Stimulated activated CD4-positive, alpha-beta T cell treated with anti-CD3 and anti-CD28 coated beads, Interleukin-15, amount 100 ng/mL, for 48 hours (primary cell): ENCODE data around the gene BICD2.
"Not testable (repeated sequence)": the region's sequence is repeated elsewhere in the genome, so short reads cannot be mapped to it uniquely, and the experiment has no call there.

Experiments used
- DNase-seq, 2 donors: peaks; one replicate each; pipeline ENCODE4 v3.0.0-alpha.2; 2020; ENCODE audit warnings: low read depth in 2 of 2

Gene BICD2

GRCh38 chr9:92764381-92764987, at the start of gene BICD2:
Gene BICD2 (minus strand): TSS chr9:92764833. CDS start chr9:92764744, 89 bp downstream.
- DNase-seq = no peak

GRCh38 chr9:92809629-92810326, 45.1 kb upstream of the BICD2 start:
- DNase-seq = not testable (repeated sequence)

- DNase-seq = peak in 1 of 2 donors; percentile 40
These were observed 44.3 kb upstream of the BICD2 start for GRCh38 chr9:92808726-92809451.

GRCh38 chr9:92807757-92808725, 43.4 kb upstream of the BICD2 start:
- no peak for DNase-seq

GRCh38 chr9:92807031-92807756, 42.6 kb upstream of the BICD2 start:
- DNase-seq = no peak

- no peak for DNase-seq
These were observed 40.1 kb upstream of the BICD2 start for GRCh38 chr9:92804727-92805126.

GRCh38 chr9:92798358-92798757, 33.7 kb upstream of the BICD2 start:
- DNase-seq = no peak

GRCh38 chr9:92796337-92796804, 31.7 kb upstream of the BICD2 start:
- DNase-seq = not testable (repeated sequence)

- no peak for DNase-seq
These were observed 31.1 kb upstream of the BICD2 start for GRCh38 chr9:92795598-92796336.

GRCh38 chr9:92795000-92795399, 30.4 kb upstream of the BICD2 start:
- no peak for DNase-seq

- DNase-seq = no peak
These were observed 29.8 kb upstream of the BICD2 start for GRCh38 chr9:92794426-92794825.

GRCh38 chr9:92790542-92791527, 26.2 kb upstream of the BICD2 start:
- DNase-seq = peak in 1 of 2 donors; percentile 55

GRCh38 chr9:92786298-92786697, 21.7 kb upstream of the BICD2 start:
- no peak for DNase-seq

- no peak for DNase-seq
These were observed 17.3 kb upstream of the BICD2 start for GRCh38 chr9:92781899-92782298.

GRCh38 chr9:92780206-92780605, 15.6 kb upstream of the BICD2 start:
- no peak for DNase-seq

GRCh38 chr9:92775466-92775865, 10.8 kb upstream of the BICD2 start:
- no peak for DNase-seq

- DNase-seq = no peak
These were observed 9.6 kb upstream of the BICD2 start for GRCh38 chr9:92774274-92774673.

GRCh38 chr9:92773810-92774209, 9.2 kb upstream of the BICD2 start:
- no peak for DNase-seq

- DNase-seq = no peak
These were observed 6.7 kb upstream of the BICD2 start for GRCh38 chr9:92771309-92771708.
